WERI-Rb-1 (cell line): Measurements from ENCODE around the gene SDSL.

Experiments
- DNase-seq: peaks from one replicate; pipeline ENCODE4 v3.0.0-alpha.2; 2020
- H3K27ac ChIP-seq: fragments of 250-450 bp; sonication (Bioruptor Pico); 2 replicates; pipeline ENCODE4 v1.5.1; 2020; ENCODE audit warnings: mild to moderate bottlenecking, moderate library complexity
- H3K27me3 ChIP-seq: fragments of 250-450 bp; sonication (Bioruptor Pico); 2 replicates; pipeline ENCODE4 v1.5.1; 2021; ENCODE audit warnings: mild to moderate bottlenecking, low read depth, moderate library complexity; ENCODE audit not compliant: insufficient read depth, severe bottlenecking
- H3K36me3 ChIP-seq: fragments of 250-450 bp; sonication (Bioruptor Pico); 2 replicates; pipeline ENCODE4 v1.5.1; 2020; ENCODE audit warnings: mild to moderate bottlenecking, moderate library complexity
- H3K4me3 ChIP-seq: 2 replicates; pipeline ENCODE4 v1.5.1; 2011; ENCODE audit warnings: low read depth, mild to moderate bottlenecking, control low read depth, low read length
- H3K9me3 ChIP-seq: fragments of 250-450 bp; sonication (Bioruptor Pico); 2 replicates; pipeline ENCODE4 v1.5.1; 2021; ENCODE audit warnings: mild to moderate bottlenecking, moderate library complexity; ENCODE audit not compliant: severe bottlenecking
- CTCF ChIP-seq: IDR thresholded peaks from 2 replicates; pipeline ENCODE4 v1.5.1; 2011; ENCODE audit warnings: low read depth, mild to moderate bottlenecking, control low read depth, inconsistent platforms, low read length

Gene SDSL

DNA sequence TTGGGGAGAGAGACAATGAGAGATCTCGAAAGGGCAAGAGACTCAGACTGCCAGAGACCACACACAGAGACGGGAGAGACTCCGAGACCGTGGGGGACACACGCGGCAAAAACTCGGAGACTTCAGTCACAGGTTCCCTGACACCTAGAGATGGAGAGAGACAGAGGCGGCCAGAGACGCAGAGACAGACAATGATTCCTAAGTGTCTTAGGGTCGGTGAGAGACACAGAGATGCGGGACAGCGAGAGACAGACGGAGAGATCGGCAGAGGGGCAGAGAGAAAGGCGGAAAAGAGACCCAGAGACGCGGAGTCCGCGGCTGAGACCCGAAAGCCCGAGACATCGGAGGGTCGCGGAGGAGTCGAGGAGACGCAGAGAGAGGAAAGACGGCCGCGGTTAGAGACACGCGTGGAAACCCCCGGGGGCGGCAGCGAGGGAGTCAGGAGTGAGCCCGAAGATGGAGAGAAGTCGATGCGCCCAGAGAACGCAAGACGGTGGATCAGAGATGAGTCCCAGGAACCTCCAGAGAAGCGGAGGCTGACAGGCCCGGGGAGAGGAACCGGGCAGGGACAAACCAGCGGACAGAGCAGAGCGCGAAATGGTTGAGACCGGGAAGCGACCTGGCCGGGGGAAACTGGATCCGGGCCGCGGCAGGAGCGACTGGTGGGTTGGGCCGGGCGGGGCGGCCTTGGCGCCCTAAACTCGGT, 41.7 kb downstream of the SDSL start:
- no peak for DNase-seq
- Histone ChIP-seq H3K27me3 (peaks cover 32% of the 10 kb centered on the region), H3K36me3 (no peaks in the 10 kb centered on the region), H3K9me3 (peaks cover 11% of the 10 kb centered on the region), H3K4me3 (peak overlapping the region; percentile 46), H3K27ac (no peak overlapping the region)
- TF ChIP-seq CTCF = no peak

DNA sequence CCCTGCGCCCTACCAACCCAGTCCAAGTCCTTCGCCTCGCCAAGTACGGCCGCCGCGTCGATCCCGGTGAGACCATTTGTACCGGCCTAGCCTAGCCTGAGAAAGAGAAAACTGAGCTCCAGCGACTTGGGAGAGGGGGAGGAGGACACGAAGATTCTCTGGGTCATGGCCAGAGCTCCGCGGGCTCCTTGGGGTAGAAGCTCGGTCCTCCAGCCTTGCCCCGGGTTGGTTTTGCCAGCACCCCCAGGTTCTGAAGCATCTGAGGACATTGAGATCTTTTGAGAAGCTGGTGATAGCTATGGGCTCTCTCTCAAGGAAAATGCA, 42.2 kb downstream of the SDSL start:
- no peak for TF ChIP-seq CTCF
- H3K4me3 ChIP-seq = peak overlapping the region; percentile 46

GRCh38 chr12:113464852-113465719, 42.9 kb downstream of the SDSL start:
- Histone ChIP-seq H3K27me3 (peaks cover 32% of the 10 kb centered on the region), H3K4me3 (peak overlapping the region; percentile 46), H3K36me3 (no peaks in the 10 kb centered on the region), H3K27ac (no peak overlapping the region), H3K9me3 (peaks cover 11% of the 10 kb centered on the region)
- 0 out of 2 replicates have a peak, but pooled peaks have one; percentile 21 for TF ChIP-seq CTCF
- no peak for DNase-seq

More for the DNA sequence above, 42.2 kb downstream of the SDSL start:
- H3K27ac ChIP-seq = no peak overlapping the region
- H3K36me3 ChIP-seq = no peaks in the 10 kb centered on the region
- peaks cover 11% of the 10 kb centered on the region for H3K9me3 ChIP-seq
- peaks cover 32% of the 10 kb centered on the region for H3K27me3 ChIP-seq
- no peak for DNase-seq

GRCh38 chr12:113465808-113466453, 43.8 kb downstream of the SDSL start:
- Histone ChIP-seq H3K27ac (no peak overlapping the region), H3K9me3 (peaks cover 11% of the 10 kb centered on the region), H3K36me3 (no peaks in the 10 kb centered on the region), H3K4me3 (no peak overlapping the region), H3K27me3 (peaks cover 32% of the 10 kb centered on the region)
- no peak for DNase-seq
- TF ChIP-seq CTCF = no peak

DNA sequence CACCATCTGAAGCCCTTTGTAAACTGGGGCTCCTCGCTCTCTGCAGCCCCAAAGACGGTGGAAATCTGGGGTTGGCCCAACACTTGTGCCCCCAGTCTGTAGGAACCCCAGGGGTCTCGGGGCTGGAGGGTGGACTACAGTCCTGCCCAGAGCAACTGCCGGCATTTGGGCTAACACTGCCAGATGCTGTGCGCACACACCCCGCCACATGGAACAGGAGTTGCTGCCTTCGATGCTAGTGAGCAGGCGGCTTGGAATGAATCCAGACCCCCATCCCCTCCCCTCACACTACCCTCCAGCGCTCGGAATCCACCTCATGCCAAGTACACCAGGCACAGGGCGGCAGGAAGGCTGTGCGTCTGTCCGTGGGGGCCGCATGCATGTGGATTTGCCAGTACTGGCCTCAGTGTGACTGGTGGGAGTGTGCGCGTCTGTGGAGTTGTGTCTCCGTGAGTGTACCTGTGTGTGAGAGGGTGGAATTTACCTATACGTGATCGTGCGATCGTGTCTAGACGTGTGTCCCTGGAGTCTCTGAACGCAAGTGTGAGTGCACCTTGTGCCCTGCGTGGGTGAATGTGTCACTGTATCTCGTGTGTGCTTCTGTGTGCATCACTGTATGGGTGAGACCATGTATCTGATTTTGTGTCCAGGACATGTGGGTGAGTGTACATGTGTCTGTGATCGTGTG, 44.4 kb downstream of the SDSL start:
- Histone ChIP-seq H3K9me3 (peaks cover 11% of the 10 kb centered on the region), H3K36me3 (no peaks in the 10 kb centered on the region), H3K27me3 (peaks cover 32% of the 10 kb centered on the region), H3K4me3 (no peak overlapping the region), H3K27ac (no peak overlapping the region)
- no peak for DNase-seq
- TF ChIP-seq CTCF = no peak
